DND-41 (cell line): Measurements from ENCODE around the gene PDZRN4.

Source experiments
- EZH2 ChIP-seq: IDR thresholded peaks from 3 replicates; pipeline ENCODE4 v1.6.1; 2012; ENCODE audit warnings: borderline replicate concordance, low read depth, mild to moderate bottlenecking, moderate library complexity, low read length, inconsistent platforms; ENCODE audit not compliant: severe bottlenecking
- TF ChIP-seq, protein P1 (sequence below): IDR thresholded peaks from 2 replicates; pipeline ENCODE4 v1.5.1; 2012; ENCODE audit warnings: borderline replicate concordance, low read length, moderate library complexity, mild to moderate bottlenecking; ENCODE audit not compliant: poor library complexity, severe bottlenecking; ENCODE audit errors: extremely low read depth

GRCh38 chr12:41333974-41334373 is 145.9 kb downstream of the PDZRN4 start:
- TF ChIP-seq, protein P1, sequence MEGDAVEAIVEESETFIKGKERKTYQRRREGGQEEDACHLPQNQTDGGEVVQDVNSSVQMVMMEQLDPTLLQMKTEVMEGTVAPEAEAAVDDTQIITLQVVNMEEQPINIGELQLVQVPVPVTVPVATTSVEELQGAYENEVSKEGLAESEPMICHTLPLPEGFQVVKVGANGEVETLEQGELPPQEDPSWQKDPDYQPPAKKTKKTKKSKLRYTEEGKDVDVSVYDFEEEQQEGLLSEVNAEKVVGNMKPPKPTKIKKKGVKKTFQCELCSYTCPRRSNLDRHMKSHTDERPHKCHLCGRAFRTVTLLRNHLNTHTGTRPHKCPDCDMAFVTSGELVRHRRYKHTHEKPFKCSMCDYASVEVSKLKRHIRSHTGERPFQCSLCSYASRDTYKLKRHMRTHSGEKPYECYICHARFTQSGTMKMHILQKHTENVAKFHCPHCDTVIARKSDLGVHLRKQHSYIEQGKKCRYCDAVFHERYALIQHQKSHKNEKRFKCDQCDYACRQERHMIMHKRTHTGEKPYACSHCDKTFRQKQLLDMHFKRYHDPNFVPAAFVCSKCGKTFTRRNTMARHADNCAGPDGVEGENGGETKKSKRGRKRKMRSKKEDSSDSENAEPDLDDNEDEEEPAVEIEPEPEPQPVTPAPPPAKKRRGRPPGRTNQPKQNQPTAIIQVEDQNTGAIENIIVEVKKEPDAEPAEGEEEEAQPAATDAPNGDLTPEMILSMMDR, result no peak
- no peak for TF ChIP-seq EZH2
